Measurements from ENCODE around the gene POU2F3. TPM values are rescaled to one million over a fixed set of nuclear protein-coding genes. Genes with fewer than 3 reads are reported as not detected.

POU2F3 gene
- total RNA-seq, 1 donor from 2014 or later = 1.4 TPM

- H3K4me3 ChIP-seq (ENCODE audit: low read depth, low read length) = no peak overlapping the region
- DNase-seq (ENCODE audit: low read depth) = no peak
- no peak for TF ChIP-seq CTCF (conservative IDR thresholded peaks at IDR 0.05; ENCODE audit: low read depth, low read length)
Measured at GRCh38 chr11:120216426-120217102, 23.4 kb upstream of the POU2F3 start.

- H3K4me3 ChIP-seq (ENCODE audit: low read depth, low read length) = no peak overlapping the region
- DNase-seq (ENCODE audit: low read depth) = no peak
- TF ChIP-seq CTCF (conservative IDR thresholded peaks at IDR 0.05; ENCODE audit: low read depth, low read length) = no peak
Measured at GRCh38 chr11:120217526-120217925, 22.4 kb upstream of the POU2F3 start.

GRCh38 chr11:120217941-120218694 lies 21.8 kb upstream of the POU2F3 start:
- no peak overlapping the region for H3K4me3 ChIP-seq (ENCODE audit: low read depth, low read length)
- DNase-seq (ENCODE audit: low read depth) = no peak
- no peak for TF ChIP-seq CTCF (conservative IDR thresholded peaks at IDR 0.05; ENCODE audit: low read depth, low read length)

GRCh38 chr11:120218695-120219033 lies 21.3 kb upstream of the POU2F3 start:
- DNase-seq (ENCODE audit: low read depth) = no peak
- no peak for TF ChIP-seq CTCF (conservative IDR thresholded peaks at IDR 0.05; ENCODE audit: low read depth, low read length)
- H3K4me3 ChIP-seq (ENCODE audit: low read depth, low read length) = no peak overlapping the region

- DNase-seq (ENCODE audit: low read depth) = no peak
- no peak for TF ChIP-seq CTCF (conservative IDR thresholded peaks at IDR 0.05; ENCODE audit: low read depth, low read length)
Measured at GRCh38 chr11:120219232-120219937, 20.6 kb upstream of the POU2F3 start.

GRCh38 chr11:120219938-120220746 lies 19.8 kb upstream of the POU2F3 start:
- no peak for TF ChIP-seq CTCF (conservative IDR thresholded peaks at IDR 0.05; ENCODE audit: low read depth, low read length)
- no peak overlapping the region for H3K4me3 ChIP-seq (ENCODE audit: low read depth, low read length)
- DNase-seq (ENCODE audit: low read depth) = no peak

More at GRCh38 chr11:120219232-120219937, 20.6 kb upstream of the POU2F3 start:
- no peak overlapping the region for H3K4me3 ChIP-seq (ENCODE audit: low read depth, low read length)

Measured in epithelial cell of proximal tubule (primary cell).